DMS53 treated with DMSO at 0.1 percent for 48 hours (cell line): ENCODE data around the gene AATK.

Source experiments
- DNase-seq: peaks from one replicate; lab custom pipeline; 2025; ENCODE audit not compliant: unreplicated experiment; lab: John Stamatoyannopoulos, UW

Gene AATK, protein sequence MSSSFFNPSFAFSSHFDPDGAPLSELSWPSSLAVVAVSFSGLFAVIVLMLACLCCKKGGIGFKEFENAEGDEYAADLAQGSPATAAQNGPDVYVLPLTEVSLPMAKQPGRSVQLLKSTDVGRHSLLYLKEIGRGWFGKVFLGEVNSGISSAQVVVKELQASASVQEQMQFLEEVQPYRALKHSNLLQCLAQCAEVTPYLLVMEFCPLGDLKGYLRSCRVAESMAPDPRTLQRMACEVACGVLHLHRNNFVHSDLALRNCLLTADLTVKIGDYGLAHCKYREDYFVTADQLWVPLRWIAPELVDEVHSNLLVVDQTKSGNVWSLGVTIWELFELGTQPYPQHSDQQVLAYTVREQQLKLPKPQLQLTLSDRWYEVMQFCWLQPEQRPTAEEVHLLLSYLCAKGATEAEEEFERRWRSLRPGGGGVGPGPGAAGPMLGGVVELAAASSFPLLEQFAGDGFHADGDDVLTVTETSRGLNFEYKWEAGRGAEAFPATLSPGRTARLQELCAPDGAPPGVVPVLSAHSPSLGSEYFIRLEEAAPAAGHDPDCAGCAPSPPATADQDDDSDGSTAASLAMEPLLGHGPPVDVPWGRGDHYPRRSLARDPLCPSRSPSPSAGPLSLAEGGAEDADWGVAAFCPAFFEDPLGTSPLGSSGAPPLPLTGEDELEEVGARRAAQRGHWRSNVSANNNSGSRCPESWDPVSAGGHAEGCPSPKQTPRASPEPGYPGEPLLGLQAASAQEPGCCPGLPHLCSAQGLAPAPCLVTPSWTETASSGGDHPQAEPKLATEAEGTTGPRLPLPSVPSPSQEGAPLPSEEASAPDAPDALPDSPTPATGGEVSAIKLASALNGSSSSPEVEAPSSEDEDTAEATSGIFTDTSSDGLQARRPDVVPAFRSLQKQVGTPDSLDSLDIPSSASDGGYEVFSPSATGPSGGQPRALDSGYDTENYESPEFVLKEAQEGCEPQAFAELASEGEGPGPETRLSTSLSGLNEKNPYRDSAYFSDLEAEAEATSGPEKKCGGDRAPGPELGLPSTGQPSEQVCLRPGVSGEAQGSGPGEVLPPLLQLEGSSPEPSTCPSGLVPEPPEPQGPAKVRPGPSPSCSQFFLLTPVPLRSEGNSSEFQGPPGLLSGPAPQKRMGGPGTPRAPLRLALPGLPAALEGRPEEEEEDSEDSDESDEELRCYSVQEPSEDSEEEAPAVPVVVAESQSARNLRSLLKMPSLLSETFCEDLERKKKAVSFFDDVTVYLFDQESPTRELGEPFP (N-terminal part only)

GRCh38 chr17:81166033-81166492, at the start of gene AATK:
TSS of gene AATK (minus strand) at chr17:81166221. CDS start at chr17:81165992, 229 bp downstream.
- no peak for DNase-seq

DNA sequence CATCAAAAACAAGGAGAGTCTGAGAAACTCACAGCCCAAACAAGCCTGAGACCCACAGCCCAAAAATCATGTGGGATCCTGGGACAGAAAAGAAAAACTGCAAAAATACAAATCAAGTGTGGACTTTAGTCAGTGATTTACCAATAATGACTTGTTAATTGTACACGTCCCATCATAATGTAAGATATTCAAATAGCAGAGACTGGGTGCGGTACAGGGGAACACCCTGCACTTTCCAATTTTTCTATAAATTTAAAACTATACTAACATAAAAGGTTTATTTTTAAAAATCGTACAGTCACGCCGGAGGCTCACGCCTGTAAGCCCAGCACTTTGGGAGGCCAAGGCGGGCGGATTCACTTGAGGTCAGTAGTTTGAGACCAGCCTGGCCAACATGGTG, 48.0 kb upstream of the AATK start:
- DNase-seq: no peak

- DNase-seq: no peak
Observed at GRCh38 chr17:81212365-81212764, 46.3 kb upstream of the AATK start.

DNA sequence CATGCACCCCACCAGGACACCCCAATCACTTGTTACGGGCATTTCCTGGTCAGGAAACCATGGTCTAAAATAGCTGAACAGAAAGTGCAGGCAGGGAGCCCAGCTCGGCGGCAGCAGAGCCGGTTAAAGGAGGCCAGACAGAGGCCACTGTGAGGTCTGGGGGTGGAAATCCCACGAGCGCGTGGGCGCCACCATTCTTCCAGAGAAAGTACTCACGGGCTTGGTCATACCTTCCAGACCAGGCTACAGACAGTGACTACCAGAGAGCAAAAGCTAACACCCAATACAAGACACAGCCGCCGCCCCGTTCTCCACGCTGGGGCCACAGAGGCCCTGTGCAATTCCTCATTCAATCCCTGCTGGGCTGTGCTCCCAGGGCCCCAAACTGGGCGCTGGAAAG, 44.8 kb upstream of the AATK start:
- DNase-seq: no peak

DNA sequence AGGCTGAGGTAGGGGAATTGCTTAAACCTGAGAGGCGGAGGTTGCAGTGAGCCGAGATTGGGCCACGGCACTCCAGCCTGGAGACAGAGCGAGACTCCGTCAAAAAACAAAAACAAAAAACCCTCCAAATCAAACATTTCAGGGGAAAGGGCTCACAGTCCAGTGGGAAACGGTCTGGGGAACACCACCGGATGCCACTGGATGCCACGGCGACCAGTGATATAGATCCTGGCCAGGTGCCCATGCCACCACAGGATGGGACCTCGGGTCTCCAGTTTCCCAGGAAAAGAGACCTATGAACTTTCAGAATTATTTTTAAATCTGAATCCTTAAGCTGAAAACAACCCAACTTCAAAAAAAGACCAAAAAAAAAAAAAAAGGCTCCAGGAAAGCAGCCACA, 44.4 kb upstream of the AATK start:
- no peak for DNase-seq

DNA sequence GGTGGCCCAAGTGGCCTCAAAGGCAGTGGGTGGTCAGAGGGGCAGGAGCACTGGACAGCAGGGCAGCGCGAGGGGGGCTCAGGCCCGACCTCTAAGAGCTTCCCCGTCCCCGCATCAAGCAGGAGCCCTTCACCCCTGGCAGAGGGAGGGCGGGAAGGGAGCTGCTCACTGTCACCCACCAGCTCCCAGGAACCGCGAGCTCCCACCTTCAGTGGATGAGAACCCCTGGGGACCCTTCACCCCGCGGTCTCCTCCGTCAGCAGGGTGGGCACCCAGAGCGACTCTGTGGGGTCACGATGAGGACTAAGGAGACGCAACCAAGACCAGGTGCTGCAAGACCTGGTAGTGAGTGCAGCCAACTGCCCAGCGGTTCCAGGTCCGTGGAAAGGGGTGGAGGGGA, 43.1 kb upstream of the AATK start:
- DNase-seq: no peak

- no peak for DNase-seq
Observed at GRCh38 chr17:81208651-81209050, 42.6 kb upstream of the AATK start.

GRCh38 chr17:81207610-81208581, 41.9 kb upstream of the AATK start:
- DNase-seq: no peak

DNA sequence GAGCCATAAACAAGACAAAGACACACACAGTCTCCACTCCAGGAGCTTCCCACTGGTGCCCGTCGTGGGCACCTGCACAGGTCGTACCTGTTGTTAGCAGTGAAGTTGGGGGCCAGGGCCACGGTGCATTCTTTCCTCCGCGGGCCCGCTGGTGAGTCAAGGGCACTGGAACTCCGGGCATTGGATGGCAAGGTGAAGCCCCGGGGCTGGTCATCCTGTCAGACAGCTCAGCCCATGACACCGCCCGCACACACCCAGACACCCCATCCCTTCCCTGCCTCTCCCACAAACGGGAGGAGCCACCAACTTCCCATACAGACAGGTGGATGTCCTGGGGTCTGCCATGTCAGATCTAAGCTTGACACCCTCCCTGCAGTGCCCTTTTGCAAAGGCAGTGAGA, 40.6 kb upstream of the AATK start:
- no peak for DNase-seq

DNA sequence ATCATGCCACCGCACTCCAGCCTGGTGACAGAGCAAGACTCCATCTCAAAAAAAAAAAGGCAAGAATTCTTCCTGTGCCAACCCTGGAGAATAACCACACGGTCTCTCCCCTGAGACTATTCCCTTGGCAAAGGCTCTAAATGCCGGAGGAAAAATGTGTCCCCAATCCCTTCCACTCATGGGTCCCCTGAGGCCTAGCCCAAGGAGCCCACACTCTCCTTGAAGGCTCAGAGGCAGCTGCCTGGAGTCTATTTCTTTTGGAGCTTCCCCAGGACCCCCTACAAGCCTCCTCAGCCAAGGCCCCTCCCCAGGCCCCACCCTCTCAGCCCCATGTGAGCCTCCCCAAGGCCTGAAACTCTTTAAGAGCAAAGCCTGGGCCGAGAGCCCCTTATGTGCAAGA, 40.1 kb upstream of the AATK start:
- DNase-seq: no peak

- DNase-seq: no peak
Observed at GRCh38 chr17:81204578-81204977, 38.6 kb upstream of the AATK start.

DNA sequence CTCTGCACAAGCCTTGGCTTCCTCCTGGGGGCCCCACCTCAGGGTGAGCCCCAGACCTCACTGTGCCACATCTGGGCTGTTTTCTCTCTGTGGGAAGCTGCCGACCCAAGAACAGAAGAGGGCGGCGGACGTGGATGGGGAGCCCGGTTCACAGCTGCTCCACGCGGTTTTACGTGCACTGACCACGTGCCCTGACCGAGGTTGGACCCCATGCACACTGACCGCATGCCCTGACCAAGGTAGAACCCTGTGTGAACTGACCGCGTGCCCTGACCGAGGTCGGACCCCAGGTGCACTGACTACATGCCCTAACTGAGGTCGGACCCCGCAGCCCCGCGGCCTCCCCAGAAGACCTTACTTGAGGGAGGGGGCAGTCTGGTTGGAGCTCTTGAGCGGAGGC, 37.1 kb upstream of the AATK start:
- DNase-seq: no peak

DNA sequence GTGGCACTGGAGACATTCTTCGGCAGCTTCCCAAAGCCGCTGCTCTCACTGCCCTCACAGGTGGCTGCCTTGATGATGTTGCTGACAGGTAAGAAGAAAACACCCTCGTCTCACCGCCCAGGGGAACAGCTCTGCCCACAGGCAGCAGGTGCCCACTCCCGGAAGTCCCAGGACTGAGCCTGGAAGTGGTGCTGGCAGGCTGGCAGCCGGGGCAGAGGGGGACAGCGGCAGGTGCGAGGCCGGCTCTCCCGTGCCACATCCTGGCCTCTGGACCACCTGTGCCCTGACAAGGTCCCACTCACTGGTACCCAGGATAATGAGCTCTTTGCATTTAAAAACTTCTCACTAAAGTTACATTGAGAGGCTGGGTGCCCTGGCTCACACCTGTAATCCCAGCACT, 36.3 kb upstream of the AATK start:
- no peak for DNase-seq

DNA sequence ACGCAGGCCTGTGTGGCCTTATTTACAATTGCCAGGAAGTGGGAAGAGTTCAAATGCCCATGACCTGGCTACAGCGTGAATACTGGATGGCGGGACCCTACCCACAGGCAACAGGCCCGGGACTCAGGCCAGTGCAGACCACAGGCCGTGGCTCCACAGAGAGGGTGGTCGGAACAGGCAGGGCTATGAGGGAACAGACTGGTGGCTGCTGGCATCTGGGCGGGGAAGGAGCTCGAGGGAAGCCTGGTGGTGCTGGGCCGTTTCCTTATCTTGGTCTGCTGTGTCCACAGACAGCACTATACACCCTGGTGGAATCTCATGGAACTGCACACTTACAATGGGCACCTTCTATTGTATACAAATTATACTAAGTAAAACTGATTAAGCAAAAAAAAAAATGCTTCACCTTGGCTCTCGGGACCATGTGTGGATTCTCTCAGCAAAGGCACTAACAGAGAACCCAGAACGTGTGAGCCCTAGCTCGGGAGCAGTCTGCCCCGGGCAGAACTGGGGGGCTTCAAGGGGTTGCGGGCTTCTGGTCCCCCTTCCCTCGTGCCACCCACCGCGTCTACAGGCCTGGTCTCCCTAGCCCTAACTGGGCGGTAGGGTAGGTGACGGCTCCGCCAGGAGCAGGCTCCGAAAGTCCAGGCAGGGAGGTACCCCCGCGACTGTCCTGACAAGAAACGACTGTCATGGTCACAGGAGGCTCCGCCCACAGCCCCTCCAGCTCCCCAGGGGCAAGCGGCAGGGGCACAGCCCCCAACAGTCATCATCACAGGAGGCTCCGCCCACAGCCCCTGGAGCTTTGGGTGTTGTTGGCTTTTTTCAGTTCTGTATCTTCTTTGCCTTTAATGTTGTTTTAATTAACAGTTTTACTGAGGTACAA, 34.9 kb upstream of the AATK start:
- DNase-seq: peak; percentile 71

DNA sequence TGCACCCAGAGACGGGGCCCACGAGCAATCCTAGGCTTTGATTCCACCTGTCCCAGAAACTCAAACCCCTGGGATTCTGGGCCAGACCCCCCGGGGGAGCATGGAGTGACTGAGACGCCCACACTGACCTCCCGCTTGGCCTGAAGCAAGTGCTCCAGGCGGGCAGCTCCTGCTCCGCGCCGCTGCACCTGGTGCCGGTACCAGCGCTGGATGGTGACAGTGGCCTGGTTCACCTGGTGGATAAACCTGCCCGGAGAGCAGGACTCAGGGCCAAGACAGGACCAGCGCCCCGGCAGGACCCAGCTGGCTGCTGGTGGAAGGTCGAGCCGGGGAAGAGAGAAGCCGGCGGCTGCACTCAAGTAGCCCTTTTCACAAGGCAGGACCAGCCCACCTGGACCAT, 34.2 kb upstream of the AATK start:
- no peak for DNase-seq

GRCh38 chr17:81199482-81199830, 33.4 kb upstream of the AATK start:
- no peak for DNase-seq

DNA sequence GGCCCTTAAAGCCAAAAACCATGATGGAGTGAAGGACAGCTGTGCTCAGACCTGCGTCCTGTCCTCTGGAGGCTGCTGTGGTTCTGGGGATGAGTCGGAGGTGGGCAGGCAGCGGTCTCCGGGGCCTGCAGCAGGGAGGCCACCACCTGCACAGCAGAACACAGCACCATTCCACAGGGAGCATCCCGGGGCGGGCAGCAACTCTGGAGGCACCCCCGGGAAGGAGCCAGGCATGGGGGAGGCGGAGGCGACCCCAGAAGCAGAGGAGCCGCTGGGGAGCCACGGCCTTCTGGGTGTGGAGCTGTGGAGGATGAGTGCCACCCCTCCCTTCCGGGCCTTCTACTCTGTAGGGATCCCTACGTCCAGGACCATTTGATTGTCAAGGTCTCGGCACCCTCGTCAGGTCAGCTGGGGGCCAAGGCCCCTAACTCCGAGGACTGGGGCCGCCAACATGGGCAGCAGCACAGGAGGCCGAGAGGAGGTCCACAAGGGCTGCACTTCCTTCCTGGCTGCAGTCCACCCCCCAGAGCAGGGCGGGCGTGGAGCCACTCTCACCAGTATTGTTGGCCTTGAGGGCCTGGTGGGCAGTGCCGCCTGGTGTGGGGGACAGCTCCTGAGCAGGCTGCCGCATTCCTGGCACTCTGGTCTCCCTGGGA, 32.9 kb upstream of the AATK start:
- no peak for DNase-seq

DNA sequence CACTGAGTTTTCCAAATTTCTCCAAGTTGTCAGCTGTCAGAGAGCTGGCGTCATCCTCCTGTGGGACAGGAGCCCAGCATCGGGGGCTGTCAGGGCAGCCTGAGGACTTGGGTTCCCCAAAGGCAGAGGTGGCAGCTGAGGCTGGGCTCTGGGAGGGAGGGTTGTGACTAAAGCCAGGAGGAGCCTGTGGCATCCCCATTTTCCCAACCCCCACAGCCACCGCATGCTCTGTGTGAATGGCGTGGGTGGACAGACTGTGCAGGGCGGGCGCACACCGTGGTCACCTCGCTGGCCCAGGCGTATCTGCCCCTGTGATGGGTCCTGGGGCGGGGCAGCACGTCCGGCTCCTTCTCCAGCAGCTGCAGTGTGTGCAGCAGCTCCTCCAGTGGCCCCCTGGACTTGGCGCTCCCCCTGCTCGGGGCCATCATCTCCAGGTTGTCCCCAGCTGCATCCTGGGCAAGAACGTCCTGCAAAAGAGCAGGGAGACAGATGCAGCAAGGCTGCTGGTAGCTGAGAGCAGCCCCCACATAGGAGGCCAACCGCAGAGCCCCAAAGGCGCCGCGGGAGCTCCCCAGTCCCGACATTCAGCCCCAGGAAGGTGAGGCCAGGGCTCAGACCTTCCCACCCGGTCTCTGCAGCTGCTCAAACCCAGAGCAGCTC, 31.9 kb upstream of the AATK start:
- no peak for DNase-seq
